Effector memory CD8-positive, alpha-beta T cell (primary cell): ENCODE data around the gene DEDD.

Experiments used
- ATAC-seq: fragments of 150-1000 bp; cut with Tn5 transposase; replicated peaks from 2 replicates; pipeline ENCODE4 v1.10.0; 2021; ENCODE audit warnings: mild to moderate bottlenecking, moderate library complexity
- DNase-seq, 3 experiments: peaks; one replicate each; pipeline ENCODE4 v3.0.0; 2021
- H3K27ac Mint-ChIP-seq, 2 donors: one replicate each; pipeline ENCODE4 v1.8.0; 2022; ENCODE audit warnings: mild to moderate bottlenecking in 2 of 2, mixed read lengths in 2 of 2, moderate library complexity in 2 of 2
- H3K27me3 Mint-ChIP-seq, 2 donors: one replicate each; pipeline ENCODE4 v1.8.0; 2022; ENCODE audit warnings: mixed read lengths in 2 of 2
- H3K36me3 Mint-ChIP-seq: one replicate; pipeline ENCODE4 v1.8.0; 2022; ENCODE audit warnings: mild to moderate bottlenecking, moderate library complexity, mixed read lengths; ENCODE audit not compliant: insufficient read depth
- H3K4me1 Mint-ChIP-seq, 2 donors: one replicate each; pipeline ENCODE4 v1.8.0; 2022; ENCODE audit warnings: low read depth in 2 of 2, mixed read lengths in 2 of 2
- H3K4me3 Mint-ChIP-seq, 2 donors: one replicate each; pipeline ENCODE4 v1.8.0; 2022; ENCODE audit warnings: mild to moderate bottlenecking in 2 of 2, mixed read lengths in 2 of 2, moderate library complexity in 2 of 2
- H3K9me3 Mint-ChIP-seq, 2 donors: one replicate each; pipeline ENCODE4 v1.8.0; 2022; ENCODE audit warnings: mixed read lengths in 2 of 2

The DEDD gene

GRCh38 chr1:161111527-161111926, 20.9 kb downstream of the DEDD start:
- DNase-seq (no peak), ATAC-seq (no peak)
- Mint-ChIP-seq H3K4me1 (peaks cover 23 to 38% of the 10 kb centered on the region in 2 donors), H3K27me3 (no peaks in the 10 kb centered on the region), H3K27ac (no peak overlapping the region), H3K4me3 (no peak overlapping the region), H3K9me3 (no peaks in the 10 kb centered on the region), H3K36me3 (peaks cover 21% of the 10 kb centered on the region)

- ATAC-seq, result no peak
- H3K36me3 Mint-ChIP-seq, result peaks cover 18% of the 10 kb centered on the region
- no peak for DNase-seq
- H3K4me1 Mint-ChIP-seq, result peaks cover 21 to 38% of the 10 kb centered on the region in 2 donors
- no peak overlapping the region for H3K4me3 Mint-ChIP-seq
- H3K27me3 Mint-ChIP-seq, result no peaks in the 10 kb centered on the region
- no peaks in the 10 kb centered on the region for H3K9me3 Mint-ChIP-seq
- H3K27ac Mint-ChIP-seq, result no peak overlapping the region
Observed at GRCh38 chr1:161111117-161111516, 21.4 kb downstream of the DEDD start.

- Mint-ChIP-seq H3K27ac (peak overlapping the region; percentile 1 to 30), H3K4me1 (peaks cover 4 to 21% of the 10 kb centered on the region in 2 donors), H3K36me3 (peaks cover 22% of the 10 kb centered on the region)
Observed at GRCh38 chr1:161106431-161106830, 26.0 kb downstream of the DEDD start.

GRCh38 chr1:161100556-161100955, 31.9 kb downstream of the DEDD start:
- peaks cover 21 to 26% of the 10 kb centered on the region in 2 donors for H3K4me1 Mint-ChIP-seq
- peaks cover 59% of the 10 kb centered on the region for H3K36me3 Mint-ChIP-seq
- H3K27ac Mint-ChIP-seq, result no peak overlapping the region
- DNase-seq (no peak), ATAC-seq (no peak)
- H3K9me3 Mint-ChIP-seq, result no peaks in the 10 kb centered on the region
- no peak overlapping the region for H3K4me3 Mint-ChIP-seq
- H3K27me3 Mint-ChIP-seq, result no peaks in the 10 kb centered on the region

More at GRCh38 chr1:161106431-161106830, 26.0 kb downstream of the DEDD start:
- ATAC-seq, result no peak
- H3K4me3 Mint-ChIP-seq, result no peak overlapping the region
- H3K9me3 Mint-ChIP-seq, result no peaks in the 10 kb centered on the region
- no peak for DNase-seq
- no peaks in the 10 kb centered on the region for H3K27me3 Mint-ChIP-seq

- H3K4me3 Mint-ChIP-seq, result peak overlapping the region; percentile 89 to 93
- ATAC-seq, result no peak
- peaks cover 59% of the 10 kb centered on the region for H3K36me3 Mint-ChIP-seq
- H3K4me1 Mint-ChIP-seq, result peaks cover 19 to 21% of the 10 kb centered on the region in 2 donors
- H3K9me3 Mint-ChIP-seq, result no peaks in the 10 kb centered on the region
- peak overlapping the region; percentile 99 to 100 for H3K27ac Mint-ChIP-seq
- no peak for DNase-seq
- no peaks in the 10 kb centered on the region for H3K27me3 Mint-ChIP-seq
Observed at GRCh38 chr1:161099090-161099802, 33.2 kb downstream of the DEDD start.

- Mint-ChIP-seq H3K27ac (peak within 1 kb of the TSS; percentile 99 to 100), H3K9me3 (no peaks in the 10 kb centered on the region), H3K4me3 (peak within 1 kb of the TSS; percentile 89 to 93), H3K4me1 (peaks cover 19 to 21% of the 10 kb centered on the region in 2 donors), H3K27me3 (no peaks in the 10 kb centered on the region), H3K36me3 (peaks cover 59% of the 10 kb centered on the region)
- ATAC-seq, result peak; percentile 79
- peak; percentile 59 to 64 (median 61) for DNase-seq
Observed at GRCh38 chr1:161098210-161099068, 34.0 kb downstream of the DEDD start, which contains the start of gene KLHDC9. KLHDC9 (plus strand) TSS chr1:161098361; CDS start chr1:161098536, 175 bp downstream.

GRCh38 chr1:161096530-161096929, 35.9 kb downstream of the DEDD start:
- Mint-ChIP-seq H3K4me3 (peak overlapping the region in 1 of 2 donors; percentile 15), H3K27me3 (no peaks in the 10 kb centered on the region), H3K27ac (peak overlapping the region; percentile 99 to 100), H3K9me3 (no peaks in the 10 kb centered on the region), H3K36me3 (peaks cover 51% of the 10 kb centered on the region), H3K4me1 (peaks cover 18 to 21% of the 10 kb centered on the region in 2 donors)
- DNase-seq (no peak), ATAC-seq (no peak)

GRCh38 chr1:161096015-161096414, 36.5 kb downstream of the DEDD start:
- Mint-ChIP-seq H3K27ac (no peak overlapping the region), H3K4me1 (peaks cover 18 to 21% of the 10 kb centered on the region in 2 donors), H3K4me3 (no peak overlapping the region), H3K36me3 (peaks cover 46% of the 10 kb centered on the region), H3K27me3 (no peaks in the 10 kb centered on the region), H3K9me3 (no peaks in the 10 kb centered on the region)
- ATAC-seq, result no peak
- no peak for DNase-seq

GRCh38 chr1:161095230-161095629, 37.2 kb downstream of the DEDD start:
- H3K27ac Mint-ChIP-seq, result no peak overlapping the region
- H3K27me3 Mint-ChIP-seq, result no peaks in the 10 kb centered on the region
- no peaks in the 10 kb centered on the region for H3K9me3 Mint-ChIP-seq
- peaks cover 18 to 21% of the 10 kb centered on the region in 2 donors for H3K4me1 Mint-ChIP-seq
- H3K4me3 Mint-ChIP-seq, result no peak overlapping the region
- no peak for DNase-seq
- no peak for ATAC-seq
- peaks cover 39% of the 10 kb centered on the region for H3K36me3 Mint-ChIP-seq

GRCh38 chr1:161094481-161094880, 38.0 kb downstream of the DEDD start:
- DNase-seq, result no peak
- ATAC-seq, result no peak
- H3K9me3 Mint-ChIP-seq, result no peaks in the 10 kb centered on the region
- no peak overlapping the region for H3K4me3 Mint-ChIP-seq
- peaks cover 33% of the 10 kb centered on the region for H3K36me3 Mint-ChIP-seq
- no peaks in the 10 kb centered on the region for H3K27me3 Mint-ChIP-seq
- H3K4me1 Mint-ChIP-seq, result peaks cover 18 to 21% of the 10 kb centered on the region in 2 donors
- no peak overlapping the region for H3K27ac Mint-ChIP-seq

GRCh38 chr1:161092621-161093028, 39.8 kb downstream of the DEDD start:
- peaks cover 15% of the 10 kb centered on the region for H3K36me3 Mint-ChIP-seq
- DNase-seq, result no peak
- no peak for ATAC-seq
- peaks cover 6 to 9% of the 10 kb centered on the region in 2 donors for H3K4me1 Mint-ChIP-seq
- H3K27ac Mint-ChIP-seq, result no peak overlapping the region
- H3K4me3 Mint-ChIP-seq, result no peak overlapping the region
- no peaks in the 10 kb centered on the region for H3K27me3 Mint-ChIP-seq
- no peaks in the 10 kb centered on the region for H3K9me3 Mint-ChIP-seq

GRCh38 chr1:161091796-161092507, 40.5 kb downstream of the DEDD start:
- Mint-ChIP-seq H3K27ac (no peak overlapping the region), H3K36me3 (peaks cover 8% of the 10 kb centered on the region), H3K27me3 (no peaks in the 10 kb centered on the region), H3K4me1 (peaks cover 2% of the 10 kb centered on the region in 2 donors), H3K9me3 (no peaks in the 10 kb centered on the region), H3K4me3 (no peak overlapping the region)
- DNase-seq (no peak), ATAC-seq (no peak)

- Mint-ChIP-seq H3K9me3 (no peaks in the 10 kb centered on the region), H3K4me3 (no peak overlapping the region), H3K27me3 (peaks cover 2 to 4% of the 10 kb centered on the region in 2 donors), H3K36me3 (no peaks in the 10 kb centered on the region), H3K4me1 (peaks cover 0 to 2% of the 10 kb centered on the region in 2 donors), H3K27ac (no peak overlapping the region)
- DNase-seq (no peak), ATAC-seq (no peak)
Observed at GRCh38 chr1:161091093-161091492, 41.4 kb downstream of the DEDD start.
